Activated naive CD8-positive, alpha-beta T cell treated with anti-CD3 and anti-CD28 coated beads for 36 hours (primary cell): Measurements from ENCODE around the gene CYRIA. TPM values are rescaled to one million over a fixed set of nuclear protein-coding genes. Genes with fewer than 3 reads are reported as not detected.

Source experiments
- DNase-seq: peaks from one replicate; pipeline ENCODE4 v3.0.0; 2021
- H3K27ac Mint-ChIP-seq: one replicate; pipeline ENCODE4 v1.8.0; 2022; ENCODE audit warnings: mild to moderate bottlenecking, moderate library complexity, mixed read lengths
- H3K27me3 Mint-ChIP-seq: one replicate; pipeline ENCODE4 v1.8.0; 2022; ENCODE audit warnings: mild to moderate bottlenecking, mixed read lengths
- H3K36me3 Mint-ChIP-seq: one replicate; pipeline ENCODE4 v1.8.0; 2021; ENCODE audit warnings: mild to moderate bottlenecking, mixed read lengths
- H3K4me1 Mint-ChIP-seq: one replicate; pipeline ENCODE4 v1.8.0; 2021; ENCODE audit warnings: mixed read lengths
- H3K4me3 Mint-ChIP-seq: one replicate; pipeline ENCODE4 v1.8.0; 2022; ENCODE audit warnings: mild to moderate bottlenecking, moderate library complexity, mixed read lengths
- H3K9me3 Mint-ChIP-seq: one replicate; pipeline ENCODE4 v1.8.0; 2022; ENCODE audit warnings: mixed read lengths
- total RNA-seq, 2 experiments: library from RNA; stranded (reverse); gene quantifications; one replicate each; pipeline ENCODE4 v1.2.3, GENCODE V29; 2021

The CYRIA gene
- total RNA-seq, 2 experiments from 2014 or later, result 0.14 to 0.16 TPM

DNA sequence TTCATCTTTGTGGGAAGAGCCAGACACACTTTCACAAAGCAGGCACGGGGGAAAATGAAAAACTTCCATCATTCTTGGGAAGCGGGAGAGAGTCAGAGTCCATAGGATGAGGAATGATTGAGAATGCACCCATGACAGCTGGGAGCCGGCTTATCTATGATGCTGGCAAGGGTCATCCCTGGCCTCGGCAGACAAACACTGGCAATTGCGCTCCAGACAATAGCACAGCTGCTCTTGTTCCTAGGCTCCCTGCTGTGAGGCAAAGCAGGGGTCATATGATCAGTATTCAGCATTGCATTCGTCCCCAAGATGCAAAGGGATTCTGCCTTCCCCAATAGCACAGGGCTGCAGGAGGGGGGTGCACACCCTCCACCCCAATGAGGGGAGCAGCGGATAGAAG, 33.0 kb downstream of the CYRIA start:
- no peaks in the 10 kb centered on the region for H3K36me3 Mint-ChIP-seq
- H3K4me1 Mint-ChIP-seq, result no peaks in the 10 kb centered on the region
- H3K4me3 Mint-ChIP-seq, result no peak overlapping the region
- H3K27ac Mint-ChIP-seq, result no peak overlapping the region
- no peak for DNase-seq
- peaks cover 11% of the 10 kb centered on the region for H3K27me3 Mint-ChIP-seq
- H3K9me3 Mint-ChIP-seq, result no peaks in the 10 kb centered on the region

DNA sequence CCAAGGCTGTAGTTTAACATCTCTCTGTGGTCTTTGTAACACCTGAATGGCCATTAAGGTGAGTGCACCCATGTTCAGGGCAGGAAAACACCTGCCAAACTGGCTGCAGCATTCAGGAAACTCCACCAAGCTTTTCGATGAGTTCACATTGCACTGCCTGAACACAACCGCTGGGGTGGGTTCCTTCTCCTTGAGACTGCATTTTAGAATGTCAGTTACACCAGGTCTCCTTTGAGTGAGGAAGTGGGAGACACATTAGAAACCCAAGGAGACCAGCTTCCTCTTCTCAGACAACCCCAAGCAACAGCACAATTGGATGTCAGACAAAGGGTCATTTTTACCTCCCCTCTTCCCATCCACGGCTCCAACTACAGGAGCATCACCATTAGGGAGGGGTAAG, 35.2 kb downstream of the CYRIA start:
- H3K4me3 Mint-ChIP-seq, result no peak overlapping the region
- no peak overlapping the region for H3K27ac Mint-ChIP-seq
- peaks cover under 1% of the 10 kb centered on the region for H3K4me1 Mint-ChIP-seq
- DNase-seq, result no peak
- H3K36me3 Mint-ChIP-seq, result no peaks in the 10 kb centered on the region
- H3K9me3 Mint-ChIP-seq, result no peaks in the 10 kb centered on the region
- peaks cover 4% of the 10 kb centered on the region for H3K27me3 Mint-ChIP-seq

DNA sequence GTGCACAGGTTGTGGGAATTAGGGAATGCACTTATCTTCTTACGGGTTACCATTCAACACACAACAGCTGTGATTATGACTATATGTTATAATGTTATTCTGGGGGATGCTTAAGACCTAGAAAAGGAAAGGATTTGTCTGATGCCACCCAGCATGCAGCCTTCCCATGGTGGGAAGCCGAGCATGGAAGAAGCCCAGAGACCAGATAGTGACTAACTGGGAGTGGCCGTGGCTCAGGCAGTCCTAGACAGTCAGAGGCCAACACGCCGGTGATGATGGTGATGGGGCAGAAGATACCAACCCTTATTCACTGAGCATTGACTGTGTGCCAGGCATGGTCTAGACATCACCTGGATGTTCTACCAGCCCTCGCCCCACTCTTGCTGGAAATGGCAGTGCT, 35.9 kb downstream of the CYRIA start:
- peaks cover 7% of the 10 kb centered on the region for H3K4me1 Mint-ChIP-seq
- no peak overlapping the region for H3K27ac Mint-ChIP-seq
- H3K36me3 Mint-ChIP-seq, result no peaks in the 10 kb centered on the region
- DNase-seq, result no peak
- no peaks in the 10 kb centered on the region for H3K27me3 Mint-ChIP-seq
- H3K4me3 Mint-ChIP-seq, result no peak overlapping the region
- H3K9me3 Mint-ChIP-seq, result no peaks in the 10 kb centered on the region

DNA sequence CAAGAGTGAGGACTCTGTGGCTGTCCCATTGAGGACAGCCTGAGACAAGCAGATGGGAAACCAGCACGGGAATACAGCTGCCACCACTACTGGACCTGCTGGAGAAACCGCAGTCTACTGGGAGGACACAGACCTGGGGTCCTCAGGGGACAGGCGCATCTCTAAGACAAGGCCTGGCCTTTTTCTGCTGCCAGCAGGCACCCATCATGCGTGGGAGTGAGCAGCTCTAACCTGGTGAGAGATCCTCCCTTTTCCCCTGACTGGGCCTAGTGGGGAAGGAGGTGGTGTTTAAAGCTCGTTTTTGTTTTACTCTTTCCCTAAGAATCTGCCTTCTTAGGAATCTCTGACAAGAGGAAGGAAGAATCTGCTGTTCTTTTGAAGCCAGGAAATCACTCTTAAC, 36.6 kb downstream of the CYRIA start:
- no peaks in the 10 kb centered on the region for H3K9me3 Mint-ChIP-seq
- no peak for DNase-seq
- H3K27me3 Mint-ChIP-seq, result no peaks in the 10 kb centered on the region
- no peaks in the 10 kb centered on the region for H3K36me3 Mint-ChIP-seq
- no peak overlapping the region for H3K27ac Mint-ChIP-seq
- H3K4me3 Mint-ChIP-seq, result no peak overlapping the region
- peaks cover 7% of the 10 kb centered on the region for H3K4me1 Mint-ChIP-seq

DNA sequence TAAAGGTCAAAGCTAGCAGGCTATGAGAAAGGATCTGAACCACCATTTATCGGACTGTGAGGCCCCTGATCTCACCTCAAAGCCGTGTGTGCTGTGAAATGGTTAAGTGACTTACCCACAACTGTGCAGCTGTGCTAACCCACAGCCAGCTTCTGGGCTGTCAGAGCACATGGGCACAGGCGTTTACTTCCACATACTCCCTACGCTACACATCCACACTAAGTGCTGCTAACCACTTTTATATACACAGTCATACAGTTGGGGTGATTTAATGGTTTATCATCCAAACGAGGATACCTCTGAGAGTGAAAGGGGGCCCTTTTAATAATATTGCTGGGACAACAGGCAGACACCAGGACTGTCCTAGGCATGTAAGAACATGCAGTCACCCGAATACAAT, 37.3 kb downstream of the CYRIA start:
- no peak for DNase-seq
- H3K4me1 Mint-ChIP-seq, result peaks cover 13% of the 10 kb centered on the region
- no peaks in the 10 kb centered on the region for H3K36me3 Mint-ChIP-seq
- no peak overlapping the region for H3K4me3 Mint-ChIP-seq
- H3K27ac Mint-ChIP-seq, result no peak overlapping the region
- H3K27me3 Mint-ChIP-seq, result no peaks in the 10 kb centered on the region
- no peaks in the 10 kb centered on the region for H3K9me3 Mint-ChIP-seq

DNA sequence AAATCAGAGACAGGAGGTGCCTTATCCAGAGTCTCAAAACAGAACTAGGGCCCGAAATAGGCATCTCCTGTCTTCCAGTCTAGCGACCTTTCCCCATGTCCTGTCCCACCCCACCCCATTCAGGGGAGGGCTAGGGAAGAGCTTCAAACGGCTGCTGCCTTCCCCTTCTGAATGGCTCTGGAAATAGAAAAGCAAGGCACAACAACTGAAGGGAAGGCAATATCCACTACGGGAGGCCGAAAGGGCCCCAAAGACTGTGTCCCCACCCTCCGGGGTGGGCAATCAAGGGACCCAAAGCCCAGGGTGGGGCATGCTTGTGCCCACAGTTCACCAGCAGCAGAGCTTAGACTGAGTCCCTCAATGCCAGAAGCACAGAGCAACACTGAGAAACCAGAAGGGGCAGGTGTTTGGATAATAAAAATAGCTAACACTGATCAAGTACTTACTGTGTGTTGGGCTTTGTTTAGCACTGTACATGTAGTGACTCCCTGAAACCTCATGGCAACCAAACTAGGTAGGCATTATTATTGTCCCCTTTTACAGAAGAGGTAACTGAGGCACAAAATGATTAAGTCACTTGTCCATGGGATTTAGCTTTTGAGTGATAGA, 38.5 kb downstream of the CYRIA start:
- no peak overlapping the region for H3K4me3 Mint-ChIP-seq
- H3K36me3 Mint-ChIP-seq, result no peaks in the 10 kb centered on the region
- no peaks in the 10 kb centered on the region for H3K27me3 Mint-ChIP-seq
- H3K27ac Mint-ChIP-seq, result no peak overlapping the region
- no peaks in the 10 kb centered on the region for H3K9me3 Mint-ChIP-seq
- no peak for DNase-seq
- peaks cover 17% of the 10 kb centered on the region for H3K4me1 Mint-ChIP-seq

DNA sequence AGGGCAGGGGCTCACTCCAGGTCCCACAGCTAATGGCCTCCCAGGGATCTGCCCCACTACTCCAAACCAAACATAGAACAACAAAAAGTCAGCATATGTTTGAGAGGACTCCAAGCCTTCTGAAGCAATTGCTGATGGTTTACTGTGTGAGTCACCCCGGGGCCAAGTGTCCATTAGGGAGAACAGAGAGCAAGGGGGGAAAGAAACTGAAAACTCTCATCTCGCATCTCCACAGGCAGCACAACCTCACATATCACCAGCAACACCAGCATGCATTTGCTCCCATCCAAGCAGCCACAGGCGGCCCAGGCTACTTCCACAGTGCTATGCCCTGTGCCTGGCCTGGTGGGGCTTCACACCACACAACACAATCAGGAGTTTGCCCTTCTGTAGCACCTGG, 39.1 kb downstream of the CYRIA start:
- Mint-ChIP-seq H3K36me3 (no peaks in the 10 kb centered on the region), H3K27me3 (no peaks in the 10 kb centered on the region), H3K27ac (no peak overlapping the region), H3K4me3 (no peak overlapping the region), H3K9me3 (no peaks in the 10 kb centered on the region), H3K4me1 (peaks cover 17% of the 10 kb centered on the region)
- no peak for DNase-seq

DNA sequence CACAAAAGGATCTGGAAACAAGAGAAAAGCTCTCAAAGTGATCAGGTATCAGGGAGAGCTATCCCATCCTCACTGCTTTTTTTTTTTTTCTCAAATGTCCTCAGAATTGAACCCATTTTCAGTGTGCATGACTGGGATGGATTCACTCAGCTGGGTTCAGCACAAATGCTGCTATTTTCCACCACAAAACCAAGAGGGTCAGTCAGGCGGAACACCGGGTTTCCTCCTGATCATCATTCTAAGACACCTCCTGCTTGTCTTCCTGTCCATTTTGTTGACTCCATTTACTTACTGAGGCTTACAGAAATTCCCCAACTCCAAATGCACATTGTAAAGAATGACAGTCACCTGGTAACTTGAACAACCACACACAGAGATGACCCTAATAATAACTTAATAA, 39.9 kb downstream of the CYRIA start:
- Mint-ChIP-seq H3K27me3 (no peaks in the 10 kb centered on the region), H3K4me3 (no peak overlapping the region), H3K9me3 (no peaks in the 10 kb centered on the region), H3K36me3 (no peaks in the 10 kb centered on the region), H3K4me1 (peaks cover 17% of the 10 kb centered on the region), H3K27ac (no peak overlapping the region)
- DNase-seq, result no peak

DNA sequence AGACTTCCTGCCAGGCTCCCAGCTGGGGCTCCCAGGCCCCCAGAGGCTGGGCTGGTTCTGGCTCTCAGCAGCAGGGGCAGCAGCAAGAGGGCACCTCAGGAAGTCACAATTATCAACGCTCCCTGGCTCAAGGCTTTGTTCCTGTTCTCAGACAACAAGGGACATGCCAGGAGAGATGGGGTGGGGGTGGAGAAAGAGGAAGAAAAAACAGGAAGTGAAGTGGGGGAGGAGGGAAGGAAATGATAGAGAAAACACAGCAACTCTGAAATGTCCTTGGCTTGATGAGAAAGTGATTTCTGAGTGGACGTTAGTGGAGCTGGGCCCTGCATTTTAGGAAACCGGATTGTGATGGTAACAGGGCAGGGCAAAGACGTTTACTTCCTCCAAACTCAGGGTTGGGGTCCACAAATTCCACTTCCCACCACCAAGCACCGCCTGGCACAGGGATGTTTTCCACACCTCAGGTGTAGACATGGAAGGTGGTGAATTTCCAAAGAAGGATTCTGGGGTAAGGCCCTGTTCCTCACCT, 40.4 kb downstream of the CYRIA start:
- H3K27me3 Mint-ChIP-seq, result no peaks in the 10 kb centered on the region
- H3K9me3 Mint-ChIP-seq, result no peaks in the 10 kb centered on the region
- no peak overlapping the region for H3K4me3 Mint-ChIP-seq
- DNase-seq, result no peak
- peaks cover 17% of the 10 kb centered on the region for H3K4me1 Mint-ChIP-seq
- no peak overlapping the region for H3K27ac Mint-ChIP-seq
- no peaks in the 10 kb centered on the region for H3K36me3 Mint-ChIP-seq

DNA sequence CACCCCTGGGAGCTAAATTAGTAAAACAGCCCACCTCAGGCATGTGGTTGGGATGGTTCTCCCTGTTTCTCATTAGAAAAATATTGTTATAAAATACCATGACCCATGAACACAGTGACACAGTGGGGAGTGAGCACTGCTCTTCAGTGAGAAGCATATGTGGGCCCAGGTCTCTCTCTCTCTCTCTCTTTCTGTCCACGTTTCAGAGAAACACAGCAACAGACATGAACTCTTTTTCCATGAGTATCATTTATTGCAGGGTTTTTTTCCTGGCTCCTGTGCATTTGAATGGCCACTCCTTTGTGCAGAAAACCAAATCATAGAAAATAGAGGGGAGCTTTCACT, 41.2 kb downstream of the CYRIA start:
- DNase-seq, result no peak
- Mint-ChIP-seq H3K27me3 (no peaks in the 10 kb centered on the region), H3K4me1 (peaks cover 17% of the 10 kb centered on the region), H3K27ac (no peak overlapping the region), H3K9me3 (no peaks in the 10 kb centered on the region), H3K4me3 (no peak overlapping the region), H3K36me3 (no peaks in the 10 kb centered on the region)

DNA sequence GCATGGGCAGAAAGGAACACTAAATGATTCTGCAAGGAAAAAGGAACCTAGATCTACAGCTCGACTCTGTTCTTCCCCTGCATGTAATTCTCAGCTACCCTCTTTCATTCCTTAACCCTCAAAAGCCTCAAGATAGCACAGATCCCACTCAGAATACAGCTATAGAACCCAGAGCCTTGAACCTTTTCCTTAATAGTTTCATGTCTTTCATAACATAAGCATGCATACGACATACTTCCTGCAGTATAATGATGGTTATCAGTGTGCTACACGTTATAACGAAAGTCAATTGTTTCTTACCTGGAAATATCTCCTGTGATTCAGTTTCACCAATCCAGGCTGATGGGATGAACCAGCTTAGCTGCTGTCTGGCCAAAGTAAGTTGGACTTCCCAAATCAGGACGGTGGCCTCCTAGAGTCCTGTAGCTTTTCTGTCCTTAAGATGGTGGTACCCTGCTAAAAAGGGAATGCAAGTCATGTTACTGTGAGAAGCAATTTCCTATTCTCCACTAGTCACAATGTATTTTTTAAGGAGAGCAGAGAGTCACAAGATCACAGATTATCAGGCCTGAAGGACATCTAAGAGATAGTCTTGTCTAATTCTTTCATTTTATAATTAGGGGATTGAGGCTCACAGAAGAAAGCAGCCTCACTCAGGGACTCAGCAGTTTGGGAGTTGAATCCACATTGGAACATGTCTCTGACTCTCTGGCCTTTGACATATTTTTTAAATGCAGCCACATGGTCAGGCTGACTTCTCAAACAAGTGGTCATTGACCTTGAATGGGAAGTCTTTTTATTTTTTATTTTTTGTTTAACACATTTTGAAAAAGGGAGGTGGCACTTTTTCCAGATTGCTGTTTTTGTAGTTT, 41.8 kb downstream of the CYRIA start:
- H3K4me1 Mint-ChIP-seq, result peaks cover 17% of the 10 kb centered on the region
- no peaks in the 10 kb centered on the region for H3K27me3 Mint-ChIP-seq
- DNase-seq, result no peak
- no peaks in the 10 kb centered on the region for H3K9me3 Mint-ChIP-seq
- H3K4me3 Mint-ChIP-seq, result no peak overlapping the region
- H3K36me3 Mint-ChIP-seq, result no peaks in the 10 kb centered on the region
- no peak overlapping the region for H3K27ac Mint-ChIP-seq

DNA sequence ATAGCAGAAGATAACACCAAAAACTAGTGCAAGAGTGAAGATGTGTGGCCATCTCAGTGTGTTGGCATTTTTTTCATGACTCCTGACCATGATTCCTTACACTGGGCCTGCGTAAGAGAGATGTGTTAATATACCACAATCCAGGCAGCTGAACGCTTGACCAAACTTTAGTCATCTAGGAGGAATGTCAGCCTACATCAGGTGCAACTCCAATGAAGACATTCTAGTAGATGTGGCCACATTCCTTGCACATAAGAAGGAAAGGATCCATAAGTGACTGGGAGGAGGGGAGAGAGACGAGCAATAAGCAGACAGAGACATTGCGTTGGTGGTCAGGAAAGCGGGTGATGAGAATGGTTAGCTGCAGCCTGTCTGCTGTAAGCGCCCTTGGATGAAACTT, 42.6 kb downstream of the CYRIA start:
- no peak overlapping the region for H3K4me3 Mint-ChIP-seq
- peaks cover 17% of the 10 kb centered on the region for H3K4me1 Mint-ChIP-seq
- no peaks in the 10 kb centered on the region for H3K36me3 Mint-ChIP-seq
- no peak overlapping the region for H3K27ac Mint-ChIP-seq
- DNase-seq, result no peak
- H3K27me3 Mint-ChIP-seq, result no peaks in the 10 kb centered on the region
- H3K9me3 Mint-ChIP-seq, result no peaks in the 10 kb centered on the region

DNA sequence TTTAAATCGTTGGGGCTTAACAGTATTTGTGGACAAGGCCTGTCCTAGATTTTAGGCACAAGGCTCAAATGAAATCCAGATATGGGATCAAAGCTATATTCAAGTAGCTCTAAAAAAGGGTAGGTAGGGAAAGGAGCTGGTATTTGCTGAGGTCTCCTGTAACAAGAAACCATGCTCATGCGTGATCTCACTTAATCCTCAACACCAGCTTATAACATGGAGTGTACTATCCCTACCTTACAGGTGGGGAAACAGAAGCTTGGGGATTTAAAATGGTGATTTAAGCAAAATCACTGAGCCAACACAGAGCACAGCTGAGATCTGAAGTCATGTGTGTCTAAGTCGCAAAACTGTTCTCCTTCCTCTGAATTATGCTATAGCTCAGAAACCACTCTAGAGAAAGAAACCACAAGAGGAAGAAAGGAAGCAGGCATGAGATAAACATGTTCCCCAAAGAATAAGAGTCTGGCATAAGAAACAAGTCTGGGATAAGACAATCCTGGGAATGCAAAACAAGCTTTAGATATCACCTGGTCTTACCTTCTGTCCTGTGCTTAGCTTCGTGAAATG, 43.1 kb downstream of the CYRIA start:
- H3K4me1 Mint-ChIP-seq, result peaks cover 17% of the 10 kb centered on the region
- H3K9me3 Mint-ChIP-seq, result no peaks in the 10 kb centered on the region
- H3K4me3 Mint-ChIP-seq, result no peak overlapping the region
- H3K27me3 Mint-ChIP-seq, result no peaks in the 10 kb centered on the region
- H3K36me3 Mint-ChIP-seq, result no peaks in the 10 kb centered on the region
- H3K27ac Mint-ChIP-seq, result no peak overlapping the region
- DNase-seq, result no peak

DNA sequence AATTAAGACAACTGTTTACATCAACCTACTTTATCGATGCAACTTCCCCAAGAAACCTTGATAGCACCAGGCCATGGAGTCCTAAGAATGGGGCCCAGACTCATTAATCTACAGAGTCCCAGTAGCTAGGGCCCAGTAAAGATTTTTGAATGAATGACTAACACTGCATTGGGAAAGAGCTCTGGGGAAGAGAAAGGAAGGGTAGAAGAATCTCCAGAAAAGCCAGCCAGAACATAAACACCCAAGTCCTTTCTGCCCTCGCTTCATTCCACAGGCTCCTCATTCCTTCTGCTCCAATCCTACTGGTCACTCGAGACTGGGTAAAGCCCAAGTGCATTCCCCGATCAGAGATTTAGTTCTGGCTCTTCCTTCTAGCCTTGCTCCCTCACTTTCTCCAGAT, 44.3 kb downstream of the CYRIA start:
- Mint-ChIP-seq H3K4me3 (no peak overlapping the region), H3K27ac (no peak overlapping the region), H3K9me3 (no peaks in the 10 kb centered on the region), H3K36me3 (no peaks in the 10 kb centered on the region), H3K4me1 (peaks cover 17% of the 10 kb centered on the region), H3K27me3 (no peaks in the 10 kb centered on the region)
- no peak for DNase-seq

DNA sequence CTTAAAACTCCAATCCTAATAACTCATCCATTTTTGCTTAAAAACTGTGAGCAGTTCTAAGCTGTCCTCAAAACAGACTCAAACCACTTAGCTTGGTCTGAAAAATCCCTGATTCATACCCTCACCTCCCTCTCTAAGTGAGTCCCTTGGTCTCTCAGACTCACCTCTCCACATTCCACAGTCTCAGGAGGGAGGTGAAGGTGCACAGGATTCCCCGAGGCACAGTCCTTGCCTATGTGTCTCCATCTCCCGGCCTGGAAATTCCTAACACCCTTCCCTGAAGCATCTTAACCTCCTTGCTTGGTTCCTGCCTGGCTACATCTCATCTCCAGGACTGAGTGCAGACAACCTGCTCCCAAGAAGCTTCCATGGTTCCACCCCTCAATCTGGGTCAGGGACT, 45.0 kb downstream of the CYRIA start:
- no peaks in the 10 kb centered on the region for H3K9me3 Mint-ChIP-seq
- DNase-seq, result no peak
- peaks cover under 1% of the 10 kb centered on the region for H3K27me3 Mint-ChIP-seq
- H3K4me1 Mint-ChIP-seq, result peaks cover 17% of the 10 kb centered on the region
- no peaks in the 10 kb centered on the region for H3K36me3 Mint-ChIP-seq
- H3K27ac Mint-ChIP-seq, result no peak overlapping the region
- no peak overlapping the region for H3K4me3 Mint-ChIP-seq
